Endothelial cell (in vitro differentiated cells): Measurements from ENCODE around the gene CACNA1D. TPM values are rescaled to one million over a fixed set of nuclear protein-coding genes. Genes with fewer than 3 reads are reported as not detected.

Experiments used
- DNase-seq: peaks from one replicate; pipeline ENCODE4 v3.0.0; 2021; ENCODE audit warnings: low spot score
- H3K27ac Mint-ChIP-seq: one replicate; pipeline ENCODE4 v1.8.0; 2021; ENCODE audit warnings: mixed read lengths, inconsistent platforms; ENCODE audit not compliant: unreplicated experiment
- H3K27me3 Mint-ChIP-seq: one replicate; pipeline ENCODE4 v1.8.0; 2021; ENCODE audit warnings: mild to moderate bottlenecking, moderate library complexity, mixed read lengths, inconsistent platforms; ENCODE audit not compliant: unreplicated experiment
- H3K36me3 Mint-ChIP-seq: one replicate; pipeline ENCODE4 v1.8.0; 2021; ENCODE audit warnings: mild to moderate bottlenecking, low read depth, mixed read lengths, inconsistent platforms; ENCODE audit not compliant: unreplicated experiment
- H3K4me1 Mint-ChIP-seq: one replicate; pipeline ENCODE4 v1.8.0; 2021; ENCODE audit warnings: mild to moderate bottlenecking, mixed read lengths, inconsistent platforms; ENCODE audit not compliant: unreplicated experiment
- H3K4me3 Mint-ChIP-seq: one replicate; pipeline ENCODE4 v1.8.0; 2021; ENCODE audit warnings: mild to moderate bottlenecking, mixed read lengths, inconsistent platforms; ENCODE audit not compliant: unreplicated experiment
- H3K9me3 Mint-ChIP-seq: one replicate; pipeline ENCODE4 v1.8.0; 2021; ENCODE audit warnings: mixed read lengths, inconsistent platforms; ENCODE audit not compliant: unreplicated experiment
- total RNA-seq: library from RNA; stranded (reverse); fragmentation: NEBNext Ultra II Directional; extraction: Animal tissue kit (Norgen Biotek cat#: 25700); gene quantifications from one replicate; pipeline ENCODE4 v1.2.1, GENCODE V29; 2021; ENCODE audit not compliant: unreplicated experiment
- TF ChIP-seq, protein P1 (sequence below): fragments of 200-600 bp; sonication (generic); IDR thresholded peaks from one replicate; pipeline ENCODE4 v1.5.0; 2021; ENCODE audit warnings: antibody characterized with exemption; ENCODE audit not compliant: unreplicated experiment

The CACNA1D gene
- total RNA-seq, 1 donor from 2014 or later: 208 TPM

DNA sequence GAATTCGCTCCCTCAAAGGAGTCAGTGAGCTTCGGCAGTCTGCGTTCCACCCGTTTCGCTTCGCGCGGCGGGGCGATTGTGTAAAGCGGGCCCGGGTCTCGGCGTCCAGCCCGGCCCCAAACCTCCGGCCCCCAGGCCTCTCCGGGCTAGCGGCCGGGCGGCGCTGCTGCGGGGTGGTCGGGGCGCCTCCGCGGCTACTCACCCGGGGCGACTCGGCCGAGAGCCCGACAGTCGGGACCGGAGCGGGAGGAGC, 351.4 kb downstream of the CACNA1D start:
- no peaks in the 10 kb centered on the region for H3K36me3 Mint-ChIP-seq

DNA sequence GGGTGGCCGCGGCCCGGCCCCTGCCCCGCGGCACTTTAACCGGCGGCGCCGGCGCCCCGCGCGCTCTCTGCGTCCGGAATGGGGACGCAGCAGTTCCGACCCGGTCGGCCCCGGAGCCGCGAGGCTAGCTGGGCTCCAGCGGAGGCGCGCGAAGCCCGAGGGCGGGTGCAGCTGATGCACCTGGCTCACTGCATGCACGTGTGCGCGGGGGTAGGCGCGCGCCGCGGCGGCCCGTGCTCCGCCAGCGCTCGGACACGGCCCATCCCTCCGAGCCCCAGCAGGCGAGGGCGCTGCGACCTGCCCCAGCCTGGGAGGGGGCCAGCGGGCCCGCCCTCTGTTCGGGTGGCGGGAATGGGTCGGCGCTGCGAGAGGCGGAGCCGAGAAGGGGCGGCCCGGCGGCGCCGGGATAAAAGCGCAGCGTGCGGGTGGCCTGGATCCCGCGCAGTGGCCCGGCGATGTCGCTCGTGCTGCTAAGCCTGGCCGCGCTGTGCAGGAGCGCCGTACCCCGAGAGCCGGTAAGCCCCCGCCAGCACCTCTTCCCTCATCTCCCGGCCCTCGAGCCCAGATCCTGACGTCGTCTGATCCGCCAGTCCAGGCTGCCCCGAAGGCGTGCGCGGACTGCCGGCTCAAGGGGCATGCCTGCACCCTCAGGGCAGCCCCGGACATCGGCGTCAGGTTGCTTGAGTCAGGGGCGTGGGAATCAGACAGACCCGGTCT, 351.9 kb downstream of the CACNA1D start, which contains the start of the genes CHDH and IL17RB:
Gene CHDH (minus strand): TSS at position 286 of the 717 bp plus-strand sequence. CDS start 22,411 bp downstream, outside the sequence.
Gene IL17RB (plus strand): TSS at position 435 of the 717 bp plus-strand sequence. CDS start 21 bp downstream, at position 456.
- TF ChIP-seq, protein P1, sequence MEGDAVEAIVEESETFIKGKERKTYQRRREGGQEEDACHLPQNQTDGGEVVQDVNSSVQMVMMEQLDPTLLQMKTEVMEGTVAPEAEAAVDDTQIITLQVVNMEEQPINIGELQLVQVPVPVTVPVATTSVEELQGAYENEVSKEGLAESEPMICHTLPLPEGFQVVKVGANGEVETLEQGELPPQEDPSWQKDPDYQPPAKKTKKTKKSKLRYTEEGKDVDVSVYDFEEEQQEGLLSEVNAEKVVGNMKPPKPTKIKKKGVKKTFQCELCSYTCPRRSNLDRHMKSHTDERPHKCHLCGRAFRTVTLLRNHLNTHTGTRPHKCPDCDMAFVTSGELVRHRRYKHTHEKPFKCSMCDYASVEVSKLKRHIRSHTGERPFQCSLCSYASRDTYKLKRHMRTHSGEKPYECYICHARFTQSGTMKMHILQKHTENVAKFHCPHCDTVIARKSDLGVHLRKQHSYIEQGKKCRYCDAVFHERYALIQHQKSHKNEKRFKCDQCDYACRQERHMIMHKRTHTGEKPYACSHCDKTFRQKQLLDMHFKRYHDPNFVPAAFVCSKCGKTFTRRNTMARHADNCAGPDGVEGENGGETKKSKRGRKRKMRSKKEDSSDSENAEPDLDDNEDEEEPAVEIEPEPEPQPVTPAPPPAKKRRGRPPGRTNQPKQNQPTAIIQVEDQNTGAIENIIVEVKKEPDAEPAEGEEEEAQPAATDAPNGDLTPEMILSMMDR: no peak
- Mint-ChIP-seq H3K4me3 (peak within 1 kb of the TSS; percentile 84), H3K36me3 (no peaks in the 10 kb centered on the region), H3K27me3 (peaks cover 13% of the 10 kb centered on the region), H3K27ac (no peak within 1 kb of the TSS), H3K9me3 (no peaks in the 10 kb centered on the region), H3K4me1 (peaks cover 3% of the 10 kb centered on the region)
- DNase-seq: peak; percentile 27

More for the DNA sequence above, 351.4 kb downstream of the CACNA1D start:
- H3K4me3 Mint-ChIP-seq: peak overlapping the region; percentile 81
- TF ChIP-seq, protein P1: no peak
- H3K27me3 Mint-ChIP-seq: peaks cover 13% of the 10 kb centered on the region
- DNase-seq: no peak
- no peak overlapping the region for H3K27ac Mint-ChIP-seq
- peaks cover 3% of the 10 kb centered on the region for H3K4me1 Mint-ChIP-seq
- no peaks in the 10 kb centered on the region for H3K9me3 Mint-ChIP-seq

DNA sequence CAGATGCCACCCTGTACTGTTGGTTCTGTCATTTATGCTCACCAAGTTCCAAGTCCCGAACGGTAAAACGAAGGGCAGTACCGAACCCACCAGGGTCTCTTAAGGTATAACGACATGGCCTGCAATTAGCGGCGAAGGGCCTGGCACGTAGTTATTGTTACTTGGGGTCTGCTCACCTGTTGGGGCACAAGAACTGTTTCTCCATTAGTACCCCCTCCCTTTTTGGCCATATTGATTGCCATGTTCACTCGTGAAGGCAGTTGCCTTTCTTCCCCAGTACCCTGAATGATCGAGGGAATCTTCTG, 352.4 kb downstream of the CACNA1D start:
- H3K27ac Mint-ChIP-seq: no peak overlapping the region
- peaks cover 3% of the 10 kb centered on the region for H3K4me1 Mint-ChIP-seq
- no peaks in the 10 kb centered on the region for H3K36me3 Mint-ChIP-seq
- TF ChIP-seq, protein P1: no peak
- H3K4me3 Mint-ChIP-seq: peak overlapping the region; percentile 84
- H3K27me3 Mint-ChIP-seq: peaks cover 13% of the 10 kb centered on the region
- no peaks in the 10 kb centered on the region for H3K9me3 Mint-ChIP-seq
- DNase-seq: no peak

DNA sequence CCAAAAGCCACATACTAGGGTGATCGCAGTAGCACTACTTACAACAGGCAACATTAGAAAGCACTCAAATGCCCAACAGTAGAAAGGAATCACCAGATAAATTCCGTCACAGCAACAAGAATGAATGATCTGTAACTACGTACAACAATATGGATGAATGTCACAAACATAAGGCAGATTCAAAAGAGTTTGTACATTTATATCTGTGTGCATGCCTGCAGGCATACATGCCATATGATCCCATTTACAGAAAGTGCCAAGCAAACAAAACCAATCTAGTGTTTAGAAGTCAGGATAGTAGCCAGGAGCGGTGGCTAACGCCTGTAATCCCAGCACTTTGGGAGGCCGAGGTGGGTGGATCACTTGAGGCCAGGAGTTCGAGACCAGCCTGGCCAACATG, 355.5 kb downstream of the CACNA1D start:
- H3K27me3 Mint-ChIP-seq: peaks cover 8% of the 10 kb centered on the region
- TF ChIP-seq, protein P1: no peak
- H3K27ac Mint-ChIP-seq: no peak overlapping the region
- H3K4me3 Mint-ChIP-seq: no peak overlapping the region
- peaks cover 3% of the 10 kb centered on the region for H3K4me1 Mint-ChIP-seq
- no peak for DNase-seq
- H3K36me3 Mint-ChIP-seq: no peaks in the 10 kb centered on the region
- H3K9me3 Mint-ChIP-seq: no peaks in the 10 kb centered on the region

DNA sequence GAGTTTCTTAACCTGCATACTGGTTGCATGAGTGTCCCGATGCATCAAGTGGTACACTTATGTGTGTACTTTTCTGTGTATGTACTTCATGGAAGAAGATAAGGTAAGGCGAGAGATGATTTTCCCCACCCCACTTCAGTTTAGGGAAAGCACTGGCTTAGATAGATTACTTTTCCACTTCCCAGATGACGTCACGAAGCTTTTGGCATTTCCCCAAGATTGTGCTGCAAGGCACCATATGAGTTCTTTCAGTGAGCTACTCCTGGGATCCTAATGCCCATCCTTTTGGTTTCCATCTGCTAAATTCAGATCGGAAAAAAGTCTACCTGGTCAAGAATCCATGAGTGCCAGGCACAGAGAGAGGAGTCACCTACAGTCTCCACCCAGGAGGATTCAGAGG, 356.5 kb downstream of the CACNA1D start:
- H3K36me3 Mint-ChIP-seq: no peaks in the 10 kb centered on the region

More for the DNA sequence above, 356.5 kb downstream of the CACNA1D start:
- Mint-ChIP-seq H3K27ac (no peak overlapping the region), H3K27me3 (peaks cover 6% of the 10 kb centered on the region), H3K4me3 (no peak overlapping the region), H3K4me1 (peaks cover 3% of the 10 kb centered on the region), H3K9me3 (no peaks in the 10 kb centered on the region)
- TF ChIP-seq, protein P1: no peak
- DNase-seq: no peak
